8988T (cell line): ENCODE results near the gene SYT2.
A peak's percentile ranks its signal among the peaks of the same experiment; 100 is the strongest.
"Not testable (repeated sequence)": the region's sequence is repeated elsewhere in the genome, so short reads cannot be mapped to it uniquely, and the experiment has no call there.

Experiments
- DNase-seq: peaks from one replicate; pipeline ENCODE4 v3.0.0; 2011

The SYT2 gene

DNA sequence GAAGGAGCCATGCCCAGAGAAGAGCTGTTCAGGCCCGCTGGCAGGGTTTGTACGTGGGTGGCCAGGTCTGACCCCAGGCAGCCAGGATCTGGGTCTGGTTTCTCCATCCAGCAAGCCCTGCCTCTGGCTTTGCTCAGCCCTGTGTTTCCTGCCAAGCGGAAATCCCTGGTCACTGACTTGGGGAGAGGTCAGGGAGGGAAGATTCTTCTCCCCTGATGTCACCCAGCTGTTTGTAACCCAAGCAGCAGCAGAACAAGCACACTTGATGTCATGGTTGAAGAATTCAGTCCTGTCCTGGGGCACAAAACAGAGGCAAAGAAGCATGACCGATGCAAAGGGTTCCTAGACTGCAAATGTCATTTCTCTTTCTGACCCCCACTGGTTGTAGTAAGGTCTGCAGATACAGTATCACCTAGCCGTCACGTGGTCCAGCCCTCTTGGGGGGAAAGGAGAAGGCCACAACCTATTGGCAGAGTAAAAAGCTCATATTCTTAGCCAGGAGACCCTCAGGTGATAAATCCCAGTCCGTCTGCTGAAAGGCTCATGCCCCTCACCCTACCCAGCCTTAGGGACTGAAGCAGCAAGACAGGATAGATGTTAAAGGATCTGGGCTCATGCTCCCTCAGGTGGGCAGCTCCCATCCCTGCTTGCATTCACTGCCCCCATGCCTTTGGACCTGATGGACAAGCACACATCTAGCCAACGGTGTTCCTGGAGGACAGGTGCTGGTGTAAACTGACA is 120.9 kb downstream of the SYT2 start:
- DNase-seq = peak; percentile 73

DNA sequence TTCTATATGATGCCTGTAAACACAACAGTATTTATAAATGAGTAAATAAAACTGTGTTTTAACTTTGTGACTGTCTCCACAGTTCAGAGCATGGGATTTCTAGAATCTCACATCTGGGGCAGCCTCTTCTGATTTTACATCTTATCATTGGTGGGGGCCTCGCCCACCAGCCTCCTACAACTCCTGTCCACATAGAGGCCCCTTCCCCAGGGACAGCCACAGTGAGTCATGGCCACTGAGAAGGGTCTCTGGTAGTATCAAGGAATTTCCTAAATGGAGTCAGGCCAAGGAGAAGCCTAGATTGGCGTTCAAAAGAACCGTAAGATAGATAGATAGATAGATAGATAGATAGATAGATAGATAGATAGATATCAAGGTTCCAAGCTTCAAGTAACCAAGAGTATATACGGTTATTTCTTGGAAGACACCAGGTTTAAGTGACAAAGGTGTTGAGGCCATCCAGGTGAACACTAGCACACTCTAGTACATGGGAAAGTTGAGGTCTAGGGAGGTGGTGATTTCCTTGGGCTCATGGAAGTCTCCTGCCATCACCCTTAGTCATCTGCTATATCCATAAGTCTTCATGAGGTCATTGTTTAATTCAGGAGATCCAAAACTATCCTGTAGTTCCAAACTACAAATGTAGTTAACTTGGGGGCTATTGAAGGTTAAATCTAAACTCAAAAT is 121.6 kb downstream of the SYT2 start:
- no peak for DNase-seq

DNA sequence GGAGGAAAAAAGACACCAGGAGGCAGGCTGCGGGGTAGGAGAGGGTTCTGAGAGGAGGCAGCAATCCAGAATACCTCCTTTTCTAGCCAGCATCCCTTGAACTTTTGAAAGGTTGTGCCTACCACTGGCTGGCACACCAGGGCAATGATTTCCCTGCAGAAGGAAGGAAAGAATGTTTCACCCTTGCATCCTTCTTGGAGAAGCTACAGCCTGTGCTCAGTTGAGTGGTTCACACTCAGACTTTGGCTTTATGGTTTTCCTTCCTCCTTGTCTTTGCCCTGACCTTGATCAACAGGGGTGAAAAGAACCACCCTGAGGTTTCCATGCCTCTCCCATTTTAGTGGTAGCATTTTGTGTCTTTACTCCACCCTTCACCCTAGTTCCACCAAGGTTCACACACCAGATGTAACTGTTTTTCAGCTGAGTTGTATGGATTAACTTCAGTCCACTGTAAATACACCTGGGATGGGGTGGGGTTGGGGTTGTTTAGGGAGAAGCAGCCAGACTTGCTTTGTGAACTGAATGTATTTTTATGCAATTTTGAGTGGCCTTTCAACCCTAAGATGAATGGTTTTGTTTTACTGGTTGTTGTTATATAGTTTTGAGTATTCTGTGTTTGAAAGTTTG is 122.3 kb downstream of the SYT2 start:
- no peak for DNase-seq

DNA sequence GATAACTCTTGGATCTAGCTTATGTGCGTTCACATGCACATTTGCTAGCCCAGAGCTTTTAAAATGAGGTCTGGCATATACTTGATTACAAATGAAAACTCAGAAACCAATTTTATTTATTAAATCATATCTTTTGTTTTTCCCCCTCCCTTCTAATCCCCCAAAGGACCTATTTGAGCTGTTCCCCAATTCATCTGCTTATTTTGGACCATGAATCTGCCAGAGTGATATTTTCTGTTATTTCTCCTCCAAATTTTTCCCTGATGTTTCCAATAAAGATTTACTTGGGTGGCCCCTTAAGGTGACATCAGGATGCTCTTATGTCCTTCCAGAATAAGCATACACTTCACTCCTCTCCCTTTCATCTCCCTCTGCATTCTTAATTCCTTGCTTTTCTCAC is 123.4 kb downstream of the SYT2 start:
- DNase-seq = no peak

DNA sequence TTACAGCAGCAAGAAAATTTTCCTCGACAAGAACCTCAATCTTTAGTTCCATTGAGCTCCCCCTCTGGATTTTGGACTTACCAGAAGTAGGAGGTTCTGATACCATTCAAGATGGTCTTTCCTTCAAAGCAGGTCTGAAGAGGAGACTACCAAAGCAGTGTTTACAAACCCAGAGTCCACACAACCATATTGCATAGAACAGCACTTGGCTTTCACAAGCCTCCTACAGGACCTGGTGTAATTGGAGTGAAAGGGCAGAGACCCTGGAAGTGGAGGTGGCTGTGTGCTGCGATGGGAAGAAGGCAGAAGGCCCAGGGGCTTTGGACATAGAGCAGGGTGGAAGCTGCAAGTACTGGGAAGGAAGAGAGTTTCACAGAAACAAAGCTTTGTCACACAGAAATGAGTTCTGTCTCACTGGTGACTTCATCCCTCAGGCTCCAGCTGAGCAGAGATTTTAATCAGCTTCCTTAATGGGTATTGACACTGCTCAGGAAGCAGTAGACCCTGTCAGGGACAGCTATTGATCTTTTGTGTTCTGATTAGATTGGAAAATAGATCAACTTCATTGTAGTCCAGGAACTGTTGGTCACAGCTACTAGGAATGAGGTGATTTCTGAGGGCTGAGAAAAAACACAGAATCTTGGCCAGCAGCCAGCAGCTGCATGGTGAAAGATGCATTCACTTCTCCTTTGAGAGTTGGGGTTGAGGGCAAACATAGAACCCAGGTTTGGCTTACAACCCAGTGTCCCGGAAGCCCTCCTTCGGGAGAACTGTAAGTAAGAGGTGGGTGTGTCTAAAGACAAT is 124.0 kb downstream of the SYT2 start:
- DNase-seq = no peak

DNA sequence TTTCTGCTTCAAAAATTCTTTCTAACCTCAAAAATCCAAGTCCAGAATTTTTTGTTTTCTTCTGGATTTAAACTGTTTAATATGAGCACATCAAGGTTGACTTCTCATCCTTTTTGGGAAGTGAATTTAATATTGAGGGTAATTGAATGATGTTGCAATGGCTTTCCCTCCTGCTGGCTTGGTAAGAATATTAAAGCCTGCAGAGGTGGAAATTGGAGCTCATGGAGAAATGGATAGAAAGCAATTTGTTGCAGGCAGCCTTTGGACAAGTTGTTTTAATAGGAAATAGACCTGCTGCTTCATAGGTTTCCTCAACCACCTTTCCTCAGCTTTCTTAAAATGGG is 124.7 kb downstream of the SYT2 start:
- no peak for DNase-seq

DNA sequence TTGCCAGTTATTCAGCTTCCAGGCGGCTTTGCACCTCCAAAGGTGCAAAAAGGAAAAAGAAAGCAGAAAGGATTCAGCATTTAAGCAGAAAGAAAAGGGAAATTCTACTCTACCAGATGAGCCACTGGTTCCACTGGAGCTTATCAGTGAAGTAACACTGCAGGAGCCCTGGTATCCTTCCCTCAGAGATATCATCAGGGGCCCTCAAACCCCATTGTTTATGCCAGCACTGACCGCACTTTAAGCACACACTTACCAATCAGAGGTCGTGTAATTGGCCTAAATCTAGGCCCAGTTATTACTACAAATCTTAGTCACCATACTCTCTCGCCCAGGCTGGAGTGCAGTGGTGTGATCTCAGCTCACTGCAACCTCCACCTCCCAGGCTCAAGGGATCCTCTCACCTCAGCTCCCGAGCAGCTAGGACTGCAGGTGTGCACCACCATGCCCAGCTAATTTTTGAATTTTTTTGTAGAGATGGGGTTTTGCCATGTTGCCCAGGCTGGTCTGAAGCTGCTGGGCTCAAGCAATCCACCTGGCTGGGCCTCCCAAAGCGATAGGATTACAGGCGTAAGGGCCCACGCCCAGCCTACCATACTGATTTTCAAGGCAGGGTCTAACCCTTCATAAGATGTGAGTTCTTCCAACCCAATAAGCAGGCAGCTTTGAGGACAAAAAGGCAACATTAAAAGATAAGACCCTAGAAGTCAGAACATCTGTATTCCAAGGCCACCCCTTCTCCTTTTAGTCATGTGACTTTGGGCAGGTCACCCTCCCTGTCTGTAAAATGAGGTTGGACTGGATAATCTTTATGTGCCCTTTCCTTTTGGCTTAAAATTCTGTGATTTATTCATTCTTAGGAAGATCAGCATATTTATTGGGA is 125.3 kb downstream of the SYT2 start:
- no peak for DNase-seq

DNA sequence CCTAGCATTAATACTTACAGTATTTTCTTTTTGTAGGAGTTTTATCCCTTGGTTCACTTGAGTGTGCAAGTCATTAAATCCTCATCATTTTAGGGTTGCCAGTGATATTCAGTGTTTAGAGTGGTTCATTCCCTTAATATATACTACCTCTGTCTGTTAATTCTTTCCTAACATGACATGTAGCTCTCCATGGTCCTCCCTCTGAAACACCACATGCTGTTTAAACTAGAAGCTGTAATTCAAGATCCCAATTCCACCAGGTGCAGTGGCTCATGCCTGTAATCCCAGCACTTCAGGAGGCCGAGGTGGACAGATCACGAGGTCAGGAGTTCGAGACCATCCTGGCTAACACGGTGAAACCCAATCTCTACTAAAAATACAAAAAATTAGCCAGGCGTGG is 127.9 kb downstream of the SYT2 start:
- not testable (repeated sequence) for DNase-seq

DNA sequence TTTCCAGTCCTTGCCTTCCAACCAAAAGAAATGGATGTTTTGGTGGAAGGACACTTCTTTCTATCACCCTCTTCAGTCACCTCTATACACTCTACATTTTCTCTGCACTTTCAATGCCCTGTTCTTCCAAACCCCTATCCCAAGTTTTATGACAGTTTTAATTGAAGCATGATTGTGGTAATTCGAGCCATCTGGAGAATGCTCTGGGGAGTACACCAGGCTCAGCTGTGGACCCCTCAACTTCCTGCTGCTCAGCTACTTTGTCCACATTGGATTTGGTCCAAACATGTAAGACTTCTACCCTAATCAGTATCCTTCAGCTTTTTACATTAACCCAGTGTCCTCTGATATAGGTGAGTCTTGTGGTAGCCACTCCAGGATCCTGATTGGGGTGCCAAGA is 129.6 kb downstream of the SYT2 start:
- no peak for DNase-seq

DNA sequence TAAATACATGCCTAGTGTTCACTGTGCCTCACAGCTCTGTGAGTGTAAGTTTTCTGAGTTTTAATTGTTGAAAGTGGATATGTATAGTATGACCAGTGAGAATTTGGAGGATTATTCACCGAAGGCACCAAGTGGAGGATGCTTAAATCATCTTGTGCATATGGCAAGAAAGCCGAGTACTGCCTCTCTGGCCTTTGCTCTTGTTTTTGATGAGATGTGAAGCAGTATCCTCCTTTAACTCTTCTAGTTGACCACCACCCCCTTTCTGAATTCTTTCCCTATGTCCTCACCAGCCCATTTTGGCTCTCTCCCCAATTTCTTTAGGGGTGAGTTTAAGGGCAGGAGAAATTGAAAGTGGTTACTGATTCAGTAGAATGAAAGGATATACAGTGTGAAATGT is 130.4 kb downstream of the SYT2 start:
- DNase-seq = no peak

DNA sequence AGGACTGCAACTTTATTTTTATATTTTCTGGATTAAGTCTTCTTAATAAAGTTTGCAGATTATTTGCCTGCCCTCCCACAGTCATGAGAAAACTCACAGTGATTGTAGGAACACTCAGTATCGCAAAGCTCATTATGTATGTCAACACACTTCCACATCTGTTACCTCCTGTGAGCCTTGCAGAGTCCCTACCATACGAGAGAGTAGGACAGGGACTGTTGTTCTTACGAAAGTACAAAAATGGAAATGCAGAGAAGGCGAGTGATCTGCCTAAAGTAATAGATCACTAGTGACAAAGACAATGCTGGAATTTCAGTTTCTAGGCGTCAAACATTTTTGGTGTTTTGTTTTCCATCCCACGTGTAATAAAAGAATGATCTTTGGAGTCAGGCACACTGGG is 131.7 kb downstream of the SYT2 start:
- no peak for DNase-seq

DNA sequence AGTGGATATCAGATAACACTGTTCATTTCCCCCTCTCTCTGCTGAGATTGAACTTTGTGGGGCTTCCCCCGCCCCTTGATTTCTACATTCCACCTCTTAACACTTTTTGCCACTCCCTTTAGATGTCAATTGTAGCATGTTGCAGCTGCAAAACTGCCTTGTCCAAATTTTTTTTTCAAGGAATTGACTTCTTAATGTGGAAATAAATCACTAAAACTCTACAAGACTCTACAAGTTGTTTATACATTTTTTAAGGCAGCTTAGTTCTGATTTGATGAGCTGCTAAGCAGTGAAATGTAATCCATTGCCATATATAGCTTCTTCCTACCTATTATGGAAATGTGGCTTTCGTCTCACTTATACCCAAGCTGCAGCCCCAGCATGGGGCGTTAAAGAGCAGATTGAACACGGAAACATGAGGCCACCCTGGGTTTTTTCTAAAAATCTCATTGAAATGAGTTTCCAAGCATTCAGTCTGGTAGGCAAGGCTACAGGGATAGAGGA is 132.2 kb downstream of the SYT2 start:
- DNase-seq = no peak

DNA sequence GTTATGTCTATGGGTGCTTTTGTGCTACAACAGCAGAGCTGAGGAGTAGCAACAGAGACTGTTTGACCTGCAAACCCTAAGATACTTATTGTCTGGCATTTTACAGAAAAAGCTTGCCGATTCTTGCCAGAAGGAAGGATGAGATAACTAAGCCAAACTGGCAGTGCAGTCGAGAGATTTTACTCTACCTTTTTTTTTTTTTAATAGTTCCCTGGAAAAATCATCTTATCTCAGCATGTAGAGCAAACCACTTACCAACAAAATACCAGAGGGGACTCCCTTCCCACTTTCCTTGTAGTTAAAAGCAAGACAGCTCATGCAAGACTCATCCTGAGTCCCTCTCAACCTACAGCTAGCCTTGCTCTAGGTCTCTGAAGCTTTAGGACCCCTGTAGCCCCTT is 132.9 kb downstream of the SYT2 start:
- DNase-seq = no peak

DNA sequence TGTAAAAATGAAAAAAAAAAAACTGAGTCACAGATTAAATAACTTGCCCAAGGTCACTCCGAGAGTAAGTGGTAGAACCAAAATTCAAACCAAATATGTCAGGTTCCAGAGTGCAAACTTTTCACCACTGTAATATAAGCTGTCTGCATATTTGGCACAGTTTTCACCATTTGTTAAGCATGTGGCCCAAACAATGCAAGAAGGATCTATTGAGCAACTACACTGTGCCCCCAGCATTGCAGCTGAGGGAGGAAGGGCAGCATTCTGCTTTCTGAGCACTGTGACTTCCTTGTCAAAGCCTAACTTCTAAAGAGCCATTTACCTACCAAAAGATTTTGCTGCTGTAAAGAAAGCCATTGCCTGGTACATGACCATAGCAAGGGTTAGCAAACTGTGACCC is 133.4 kb downstream of the SYT2 start:
- no peak for DNase-seq

DNA sequence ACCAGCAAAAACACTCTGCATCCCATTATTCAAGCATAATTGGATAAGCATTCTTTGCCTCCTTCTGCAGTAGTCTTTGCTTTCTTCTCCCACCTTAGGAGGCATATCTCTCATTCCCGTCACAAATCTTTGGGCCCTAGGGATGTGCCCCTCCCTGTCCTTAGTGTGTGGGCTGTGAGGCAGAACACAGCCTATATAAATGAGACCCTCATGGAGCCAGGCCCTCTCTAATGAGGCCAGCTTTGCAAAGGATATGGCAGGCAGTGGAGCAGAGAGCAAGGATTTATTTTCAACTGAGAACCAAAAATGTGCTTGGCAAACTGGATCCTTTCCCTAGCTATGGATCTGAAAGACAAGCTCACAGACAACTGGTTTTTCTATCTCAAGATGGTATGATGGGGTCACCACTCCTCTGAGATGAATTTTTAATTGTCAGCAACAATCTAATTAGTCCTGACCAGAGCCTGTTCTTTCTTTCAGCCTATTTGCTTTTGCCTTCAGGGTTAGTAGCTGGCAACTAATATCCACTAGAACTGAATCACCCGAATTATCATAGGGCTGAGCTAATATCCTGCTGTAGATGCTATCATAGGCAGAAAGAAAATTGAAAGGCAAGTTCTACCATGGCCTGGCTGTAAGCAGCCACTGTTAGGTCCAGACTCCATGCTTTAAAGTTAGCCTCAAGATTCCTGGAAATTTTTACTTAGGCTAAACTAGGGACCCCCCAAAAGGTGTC is 134.2 kb downstream of the SYT2 start:
- no peak for DNase-seq

DNA sequence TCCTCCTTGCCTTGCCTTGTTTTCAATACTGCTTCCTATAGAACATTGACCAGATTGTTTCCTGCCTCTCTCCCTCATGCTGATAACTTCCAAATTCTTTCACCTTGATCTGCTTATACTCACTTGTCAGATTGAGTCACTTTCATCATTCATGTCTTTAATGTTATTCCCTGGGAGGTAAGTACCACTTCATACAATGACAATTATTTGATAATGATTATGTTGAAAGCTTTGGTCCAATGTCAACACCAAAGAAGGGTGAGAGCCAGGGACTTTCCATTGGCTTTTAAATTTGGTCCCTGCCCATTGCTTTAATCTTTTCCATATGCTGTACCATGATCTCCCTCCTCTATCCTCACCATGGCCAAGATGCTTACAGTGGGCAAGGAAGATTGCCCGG is 137.4 kb downstream of the SYT2 start:
- no peak for DNase-seq

DNA sequence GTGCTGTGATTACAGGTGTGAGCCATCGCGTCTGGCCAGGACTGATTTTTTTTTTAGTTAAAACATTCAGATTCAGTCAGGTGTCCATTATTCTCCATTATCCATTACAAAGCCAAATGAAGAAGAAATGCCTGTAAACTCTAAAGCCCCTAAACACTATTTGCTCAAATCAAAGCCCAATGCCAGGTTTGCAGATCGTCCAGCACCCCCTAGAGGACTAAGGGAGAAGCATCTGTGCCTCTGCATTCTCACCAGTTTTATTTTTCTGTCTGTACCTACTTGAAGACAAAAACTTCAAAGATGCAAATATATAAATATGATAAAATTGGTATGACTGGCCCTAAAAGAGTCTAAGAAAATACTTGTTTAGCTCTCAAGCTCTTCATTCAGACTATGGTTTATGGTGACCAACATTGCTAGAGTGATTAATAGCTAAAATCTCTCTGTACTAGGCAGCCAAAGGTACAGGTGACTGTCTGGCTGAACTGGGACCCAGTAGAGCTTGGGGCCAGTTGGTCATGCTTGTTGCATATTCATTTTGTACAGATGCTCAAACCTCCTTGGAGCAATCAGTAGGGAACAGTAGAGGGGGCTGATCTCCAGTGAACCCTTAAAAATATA is 138.4 kb downstream of the SYT2 start:
- DNase-seq = no peak

DNA sequence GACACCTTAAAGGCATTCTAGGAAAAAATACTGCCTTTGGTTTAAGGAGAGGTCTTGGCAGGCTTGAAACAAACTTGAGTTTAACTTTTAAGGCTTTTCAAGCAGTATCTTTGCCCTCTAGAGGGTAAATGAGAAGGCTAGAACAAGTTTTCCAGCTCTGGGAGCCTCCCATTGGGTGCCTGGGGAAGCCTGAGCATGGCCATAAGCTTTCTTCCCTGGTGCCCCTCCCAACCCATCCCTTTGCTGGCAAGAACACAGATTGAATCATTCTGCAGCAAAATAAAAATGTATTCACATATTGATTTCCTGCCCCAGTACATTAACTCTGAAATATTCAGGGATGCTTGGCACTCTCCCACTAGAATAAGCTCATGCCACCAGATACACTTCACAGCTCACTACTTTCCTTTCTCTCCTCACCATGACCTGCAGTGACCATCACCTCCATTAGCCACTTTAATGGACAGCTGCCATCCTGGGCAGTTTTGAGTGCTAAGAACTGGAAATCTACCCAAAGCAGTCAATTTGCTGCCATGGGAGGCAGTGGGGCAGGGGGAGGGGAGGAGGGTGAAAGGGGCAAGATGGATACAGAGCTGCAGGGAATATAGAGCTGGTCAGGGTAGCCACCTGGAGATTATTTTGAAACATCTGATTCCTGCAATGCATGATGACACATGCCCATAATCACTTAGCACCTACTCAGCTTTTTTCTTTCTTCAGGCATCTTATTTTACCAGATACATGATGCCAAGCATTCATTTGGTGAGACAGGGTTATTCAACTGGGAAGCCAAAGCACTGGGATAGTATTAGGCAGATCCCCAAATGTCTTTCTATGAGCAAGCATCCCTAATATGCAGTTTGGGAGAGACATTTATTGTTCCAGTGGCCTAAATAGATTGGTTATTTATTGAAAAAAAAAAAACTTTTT is 140.6 kb downstream of the SYT2 start:
- no peak for DNase-seq

DNA sequence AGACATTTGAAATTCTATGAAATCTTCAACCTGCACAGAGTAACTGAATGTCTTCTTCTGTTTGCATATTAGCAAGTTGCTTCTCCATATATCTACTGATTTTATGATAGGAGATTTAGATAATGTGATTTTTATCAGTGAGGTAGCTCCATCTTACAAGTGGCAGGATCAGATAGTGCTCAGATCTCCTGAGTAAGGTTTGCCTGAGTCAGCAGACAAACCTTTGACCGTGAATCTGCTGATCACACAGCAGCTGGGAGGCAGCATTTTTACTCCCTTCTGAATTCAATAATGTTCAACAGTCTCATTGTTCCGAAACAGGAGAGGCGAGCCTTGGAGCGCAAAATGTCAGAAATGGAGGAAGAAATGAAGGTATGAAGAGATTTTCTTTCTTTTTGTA is 141.4 kb downstream of the SYT2 start:
- no peak for DNase-seq

DNA sequence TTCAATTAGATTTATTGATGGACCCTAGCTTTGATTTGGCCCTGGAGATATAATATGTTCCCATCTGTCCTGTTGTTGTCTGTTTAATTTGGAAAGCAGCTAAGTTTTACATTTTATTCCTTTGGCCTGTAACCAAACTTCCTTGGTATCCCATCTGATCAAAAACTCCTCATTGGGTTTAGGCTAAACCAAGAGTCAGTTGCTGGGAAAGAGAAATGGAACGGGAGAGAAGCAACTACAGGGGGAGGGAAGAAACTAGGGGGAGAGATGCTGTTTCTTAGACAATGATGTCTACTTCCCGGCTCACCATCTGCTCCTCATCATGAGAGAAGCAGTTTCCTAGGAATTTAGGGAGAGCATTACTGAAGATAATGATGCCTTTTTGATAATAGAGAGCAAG is 141.8 kb downstream of the SYT2 start:
- no peak for DNase-seq
